Measurements from ENCODE around the gene EIF3I. TPM values are rescaled to one million over a fixed set of nuclear protein-coding genes. Genes with fewer than 3 reads are reported as not detected.
"Not testable (repeated sequence)": the region's sequence is repeated elsewhere in the genome, so short reads cannot be mapped to it uniquely, and the experiment has no call there.

The EIF3I gene
- total RNA-seq, 4 donors from 2014 or later = 128 to 189 (median 169) TPM

- no peak overlapping the region for H3K4me3 ChIP-seq (ENCODE audit: low read depth, poor library complexity, severe bottlenecking)
- intact Hi-C loops (cut with DNase I; ENCODE audit: low total_unique reads) = no loop called here
- peak in 1 of 2 donors; percentile 40 for DNase-seq (ENCODE audit: low spot score in 2 of 2)
- WGBS, 2 donors = 67 to 75% methylated on average over 8 to 9 of the region's 9 CpGs
- TF ChIP-seq POLR2A (IDR thresholded peaks at IDR 0.05) (no peak), CTCF (IDR thresholded peaks at IDR 0.05) (no peak)
These were observed 27.8 kb downstream of the EIF3I start for GRCh38 chr1:32249831-32250525.

GRCh38 chr1:32250893-32251716 is 28.9 kb downstream of the EIF3I start, which contains the start of gene LCK:
TSS of gene LCK (plus strand) at chr1:32251265. CDS start at chr1:32274330, 23,065 bp downstream.
- no peak for TF ChIP-seq CTCF (IDR thresholded peaks at IDR 0.05)
- DNase-seq (ENCODE audit: low spot score in 2 of 2) = no peak
- H3K4me3 ChIP-seq (ENCODE audit: low read depth, poor library complexity, severe bottlenecking) = no peak within 1 kb of the TSS
- 89% methylated on average over 25 of the region's 25 CpGs for WGBS, 2 donors
- intact Hi-C loops (cut with DNase I; ENCODE audit: low total_unique reads) = no loop called here

- WGBS, 2 donors = 77 to 87% methylated on average over 10 of the region's 10 CpGs
- H3K4me3 ChIP-seq (ENCODE audit: low read depth, poor library complexity, severe bottlenecking) = no peak overlapping the region
- no peak for TF ChIP-seq CTCF (IDR thresholded peaks at IDR 0.05)
- TF ChIP-seq POLR2A (IDR thresholded peaks at IDR 0.05) = no peak
- intact Hi-C loops (cut with DNase I; ENCODE audit: low total_unique reads) = no loop called here
- no peak for DNase-seq (ENCODE audit: low spot score in 2 of 2)
These were observed 33.2 kb downstream of the EIF3I start for GRCh38 chr1:32255072-32256071.

GRCh38 chr1:32256473-32257226 is 34.4 kb downstream of the EIF3I start:
- intact Hi-C loops (cut with DNase I; ENCODE audit: low total_unique reads) = no loop called here
- no peak for TF ChIP-seq POLR2A (IDR thresholded peaks at IDR 0.05)
- no peak for TF ChIP-seq CTCF (IDR thresholded peaks at IDR 0.05)
- DNase-seq (ENCODE audit: low spot score in 2 of 2) = no peak
- 72 to 81% methylated on average over 9 of the region's 9 CpGs for WGBS, 2 donors
- no peak overlapping the region for H3K4me3 ChIP-seq (ENCODE audit: low read depth, poor library complexity, severe bottlenecking)

GRCh38 chr1:32257227-32257508 is 35.0 kb downstream of the EIF3I start:
- intact Hi-C loops (cut with DNase I; ENCODE audit: low total_unique reads) = no loop called here
- no peak overlapping the region for H3K4me3 ChIP-seq (ENCODE audit: low read depth, poor library complexity, severe bottlenecking)
- 87 to 88% methylated on average over 6 of the region's 6 CpGs for WGBS, 2 donors
- TF ChIP-seq CTCF (IDR thresholded peaks at IDR 0.05) = no peak
- TF ChIP-seq POLR2A (IDR thresholded peaks at IDR 0.05) = no peak
- no peak for DNase-seq (ENCODE audit: low spot score in 2 of 2)

- intact Hi-C loops (cut with DNase I; ENCODE audit: low total_unique reads); DNase-seq (ENCODE audit: low spot score in 2 of 2); H3K4me3 ChIP-seq (ENCODE audit: low read depth, poor library complexity, severe bottlenecking): not testable (repeated sequence)
- 94% methylated on average over 4 of the region's 4 CpGs for WGBS, 2 donors
These were observed 41.0 kb downstream of the EIF3I start for GRCh38 chr1:32263236-32263593.

Data from lower leg skin (tissue), 4 donors.